K562 (cell line): ENCODE data around the gene VPS18. TPM values are rescaled to one million over a fixed set of nuclear protein-coding genes. Genes with fewer than 3 reads are reported as not detected.
A peak's percentile ranks its signal among the peaks of the same experiment; 100 is the strongest.

ENCODE experiments used
- ARNT ChIP-seq, 2 experiments: fragments of 450-650 bp; IDR thresholded peaks; 2 replicates each; pipeline ENCODE4 v1.6.1; 2016; ENCODE audit warnings: mild to moderate bottlenecking in 1 of 2
- ATF1 ChIP-seq, 2 experiments: fragments of 450-650 bp in 1 of 2; IDR thresholded peaks; 2 replicates each; pipeline ENCODE4 v1.6.1; 2016; ENCODE audit warnings: missing compliant biosample characterization in 1 of 2, missing genetic modification characterization in 1 of 2
- CBX1 ChIP-seq: sonication (generic); IDR thresholded peaks from 2 replicates; pipeline ENCODE4 v1.6.1; 2016; ENCODE audit warnings: antibody characterized with exemption, low read depth, mild to moderate bottlenecking
- CCNT2 ChIP-seq: IDR thresholded peaks from 2 replicates; pipeline ENCODE4 v1.6.1; 2011; ENCODE audit warnings: borderline replicate concordance, low read depth, mild to moderate bottlenecking, moderate library complexity, mixed read lengths, low read length; ENCODE audit not compliant: insufficient read length; ENCODE audit errors: extremely low read depth
- CREB1 ChIP-seq, 2 experiments: sonication (generic) in 1 of 2; formaldehyde crosslinking in 1 of 2; IDR thresholded peaks; 2 replicates each; pipeline versions ENCODE4 v1.6.1 to v1.8.0; 2012 to 2022; ENCODE audit warnings: inconsistent platforms in 1 of 2, mild to moderate bottlenecking in 1 of 2, missing genetic modification reagents in 1 of 2, moderate library complexity in 1 of 2
- JUNB ChIP-seq: fragments of 450-650 bp; formaldehyde crosslinking; conservative IDR thresholded peaks from 2 replicates; pipeline ENCODE4 v1.4.0; 2020; ENCODE audit warnings: mild to moderate bottlenecking
- MAZ ChIP-seq, 2 experiments: fragments of 450-650 bp in 1 of 2; sonication (generic) in 1 of 2; formaldehyde crosslinking; IDR thresholded peaks in 1 of 2; conservative IDR thresholded peaks in 1 of 2; 2 replicates each; pipeline versions ENCODE4 v1.4.0 to v1.5.0; 2020; ENCODE audit warnings: mild to moderate bottlenecking in 1 of 2, missing genetic modification reagents in 1 of 2
- MTA3 ChIP-seq: fragments of 450-650 bp; formaldehyde crosslinking; IDR thresholded peaks from 2 replicates; pipeline ENCODE4 v1.6.1; 2017; ENCODE audit warnings: mild to moderate bottlenecking, borderline replicate concordance
- PCBP1 ChIP-seq: fragments of 200-400 bp; formaldehyde crosslinking; IDR thresholded peaks from 2 replicates; pipeline ENCODE4 v1.6.1; 2018; ENCODE audit warnings: mild to moderate bottlenecking, low read depth, low read length; ENCODE audit not compliant: poor library complexity, severe bottlenecking
- PCBP2 ChIP-seq: fragments of 200-400 bp; formaldehyde crosslinking; IDR thresholded peaks from 2 replicates; pipeline ENCODE4 v1.6.1; 2018; ENCODE audit warnings: low read length, low read depth, mild to moderate bottlenecking, moderate library complexity; ENCODE audit not compliant: poor library complexity, severe bottlenecking
- POLR2A ChIP-seq: fragments of 450-650 bp; conservative IDR thresholded peaks from 2 replicates; pipeline ENCODE4 v1.6.1; 2016
- RCOR1 ChIP-seq, 2 experiments: IDR thresholded peaks; 2 replicates each; pipeline ENCODE4 v1.6.1; 2012; ENCODE audit warnings: low read depth in 2 of 2, low read length in 2 of 2, borderline replicate concordance in 1 of 2, improper control_type of control experiment in 1 of 2
- TBP ChIP-seq: optimal IDR thresholded peaks from 2 replicates; pipeline ENCODE3; 2011; ENCODE audit warnings: low read depth, low read length, improper control_type of control experiment
- ZBTB5 ChIP-seq: fragments of 450-650 bp; IDR thresholded peaks from 2 replicates; pipeline ENCODE4 v1.6.1; 2017; ENCODE audit warnings: antibody characterized with exemption
- ZBTB9 ChIP-seq: fragments of 450-650 bp; formaldehyde crosslinking; IDR thresholded peaks from 2 replicates; pipeline ENCODE4 v1.4.0; 2020; ENCODE audit warnings: mild to moderate bottlenecking, moderate library complexity
- ZNF175 ChIP-seq: fragments of 200-800 bp; sonication (Bioruptor generic); IDR thresholded peaks from 2 replicates; pipeline ENCODE4 v1.6.1; 2016; ENCODE audit warnings: low read depth, mild to moderate bottlenecking, missing genetic modification characterization, missing compliant biosample characterization
- ZNF316 ChIP-seq: fragments of 450-650 bp; IDR thresholded peaks from 2 replicates; pipeline ENCODE4 v1.6.1; 2016
- ZNF766 ChIP-seq: fragments of 200-800 bp; sonication (Bioruptor generic); conservative IDR thresholded peaks from 2 replicates; pipeline ENCODE4 v1.6.1; 2016; ENCODE audit warnings: missing genetic modification characterization, missing compliant biosample characterization
- polyA plus RNA-seq, 8 experiments: library from polyadenylated mRNA; depleted of rRNA in 4 of 8; stranded (reverse) in 5 of 8; unstranded in 3 of 8; fragments of >200 nt; fragmentation: Nextera tagmentation in 2 of 8; fragmentation: Illumina TruSeq in 1 of 8; extraction: Ambion mirVana in 2 of 8; extraction: Trizol in 1 of 8; gene quantifications; 2 replicates each; pipeline versions ENCODE4 v1.2.1 to v1.2.3, GENCODE V29; 2011 to 2014; ENCODE audit warnings: inconsistent platforms in 1 of 8, missing spikeins in 1 of 8
- total RNA-seq, 7 experiments: library from RNA; depleted of rRNA in 6 of 7; stranded (reverse); fragments of >200 nt in 6 of 7; fragmentation: Illumina TruSeq in 2 of 7; extraction: Trizol in 2 of 7; gene quantifications; 2 replicates each; pipeline versions ENCODE4 v1.2.1 to v1.2.3, GENCODE V29; 2011 to 2021; ENCODE audit warnings: low replicate concordance in 1 of 7

VPS18 gene
- total and polyA plus RNA-seq, 9 of the 15 experiments (the other 6 are each of a cell fraction or from before 2014, with no cell fraction given) = 0.73 to 19.9 (median 8.5) TPM

DNA sequence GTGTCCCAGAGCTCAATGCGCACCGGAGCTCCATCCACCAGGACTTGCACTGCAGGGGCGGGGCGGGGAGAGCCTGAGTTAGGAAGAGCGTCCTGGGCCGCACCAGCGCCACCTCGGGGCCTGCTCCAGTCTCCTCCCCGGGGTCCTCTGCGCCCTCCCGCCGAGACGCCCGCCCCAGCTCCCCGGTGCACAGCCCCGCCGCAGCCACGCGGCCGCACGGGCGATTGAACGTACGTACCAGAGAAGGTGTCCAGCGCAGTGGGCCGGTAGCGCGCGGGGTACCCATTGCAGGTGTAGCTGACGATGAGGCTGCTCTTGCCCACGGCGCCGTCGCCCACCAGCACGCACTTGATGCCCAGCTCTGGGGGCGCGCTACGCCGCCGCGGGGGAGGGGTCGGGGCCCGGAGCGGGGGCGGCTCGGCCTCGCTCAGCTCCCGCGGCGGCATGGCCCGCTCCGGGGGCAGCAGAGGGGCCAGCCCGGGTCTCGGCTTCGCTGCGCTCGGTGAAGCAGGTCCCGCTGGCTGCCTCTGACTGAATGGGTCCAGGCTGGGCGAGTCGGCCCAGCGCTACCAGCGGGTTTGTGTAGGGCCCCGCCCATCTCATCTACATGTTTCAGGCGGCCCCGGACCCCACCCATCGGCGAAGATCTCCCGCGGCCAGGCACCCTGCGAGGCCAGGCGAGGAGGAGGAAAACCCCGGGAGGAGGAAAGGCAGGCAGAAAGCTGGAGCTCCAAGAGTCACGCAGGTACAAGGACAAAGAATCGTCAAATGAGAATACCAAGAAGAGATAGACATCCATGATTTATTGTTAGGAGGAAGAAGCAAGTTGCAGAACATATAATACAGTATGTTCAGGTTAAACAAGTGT, 20.3 kb upstream of the VPS18 start, which contains the start of gene RHOV (continued):
- TF ChIP-seq RCOR1 (IDR thresholded peaks at IDR 0.05; ENCODE audit: borderline replicate concordance in 1 of 2, low read depth in 2 of 2, low read length in 2 of 2) (peak in 1 of 2 experiments; percentile 43; a peak in 1 of 4 replicates), MAZ (CRISPR knock-in tag; conservative IDR thresholded peaks at IDR 0.05 in 1 of 2, IDR thresholded peaks at IDR 0.05 in 1 of 2) (peak; percentile 51 to 87; a peak in 3 of 4 replicates), CREB1 (IDR thresholded peaks at IDR 0.05) (no peak), CREB1 (CRISPR knock-in tag; IDR thresholded peaks at IDR 0.05) (peak; percentile 45; the same call in 1 of the 2 replicates), POLR2A (no peak), ARNT (IDR thresholded peaks at IDR 0.05) (no peak), ZBTB5 (no peak), CBX1 (no peak), MTA3 (peak; percentile 71; the same call in 1 of the 2 replicates), PCBP1 (no peak), TBP (peak; percentile 80), ZNF175 (CRISPR knock-in tag) (no peak), ZBTB9 (no peak), ZNF766 (CRISPR knock-in tag) (no peak), JUNB (CRISPR knock-in tag) (no peak), CCNT2 (peak; percentile 67), ZNF316 (no peak), ATF1 (CRISPR knock-in tag; IDR thresholded peaks at IDR 0.05) (no peak), ATF1 (tag; IDR thresholded peaks at IDR 0.05) (peak; percentile 38), PCBP2 (no peak)
